Measurements from ENCODE around the gene DNAJB6.
"Not testable (repeated sequence)": the region's sequence is repeated elsewhere in the genome, so short reads cannot be mapped to it uniquely, and the experiment has no call there.

DNAJB6 gene

GRCh38 chr7:157323401-157323800 lies 13.4 kb upstream of the DNAJB6 start:
- DNase-seq (ENCODE audit: low read depth, low spot score), result no peak

GRCh38 chr7:157329447-157329846 lies 7.4 kb upstream of the DNAJB6 start:
- DNase-seq (ENCODE audit: low read depth, low spot score), result no peak

- DNase-seq (ENCODE audit: low read depth, low spot score), result not testable (repeated sequence)
Measured at GRCh38 chr7:157330567-157330966, 6.2 kb upstream of the DNAJB6 start.

GRCh38 chr7:157331049-157331448 lies 5.8 kb upstream of the DNAJB6 start:
- DNase-seq (ENCODE audit: low read depth, low spot score), result not testable (repeated sequence)

- DNase-seq (ENCODE audit: low read depth, low spot score), result no peak
Measured at GRCh38 chr7:157335236-157335635, 1.6 kb upstream of the DNAJB6 start.

- DNase-seq (ENCODE audit: low read depth, low spot score), result no peak
Measured at GRCh38 chr7:157335991-157336382, 817 bp upstream of the DNAJB6 start.

- DNase-seq (ENCODE audit: low read depth, low spot score), result no peak
Measured at GRCh38 chr7:157337316-157338149, 729 bp downstream of the DNAJB6 start.

GRCh38 chr7:157339777-157340677 lies 3.2 kb downstream of the DNAJB6 start:
- no peak for DNase-seq (ENCODE audit: low read depth, low spot score)

GRCh38 chr7:157347217-157347904 lies 10.6 kb downstream of the DNAJB6 start:
- DNase-seq (ENCODE audit: low read depth, low spot score), result no peak

GRCh38 chr7:157348548-157348947 lies 11.7 kb downstream of the DNAJB6 start:
- DNase-seq (ENCODE audit: low read depth, low spot score), result no peak

GRCh38 chr7:157352516-157352915 lies 15.7 kb downstream of the DNAJB6 start:
- no peak for DNase-seq (ENCODE audit: low read depth, low spot score)

GRCh38 chr7:157355784-157356511 lies 19.1 kb downstream of the DNAJB6 start:
- DNase-seq (ENCODE audit: low read depth, low spot score), result no peak

GRCh38 chr7:157357129-157358040 lies 20.6 kb downstream of the DNAJB6 start:
- DNase-seq (ENCODE audit: low read depth, low spot score), result no peak

- no peak for DNase-seq (ENCODE audit: low read depth, low spot score)
Measured at GRCh38 chr7:157358041-157358752, 21.4 kb downstream of the DNAJB6 start.

- DNase-seq (ENCODE audit: low read depth, low spot score), result no peak
Measured at GRCh38 chr7:157358753-157359096, 21.9 kb downstream of the DNAJB6 start.

- no peak for DNase-seq (ENCODE audit: low read depth, low spot score)
Measured at GRCh38 chr7:157359581-157359980, 22.8 kb downstream of the DNAJB6 start.

GRCh38 chr7:157360483-157361025 lies 23.8 kb downstream of the DNAJB6 start:
- DNase-seq (ENCODE audit: low read depth, low spot score), result no peak

GRCh38 chr7:157361537-157361936 lies 24.7 kb downstream of the DNAJB6 start:
- DNase-seq (ENCODE audit: low read depth, low spot score), result no peak

- no peak for DNase-seq (ENCODE audit: low read depth, low spot score)
Measured at GRCh38 chr7:157362729-157363128, 25.9 kb downstream of the DNAJB6 start.
